ENCODE results near the gene GRIK3.

DNA sequence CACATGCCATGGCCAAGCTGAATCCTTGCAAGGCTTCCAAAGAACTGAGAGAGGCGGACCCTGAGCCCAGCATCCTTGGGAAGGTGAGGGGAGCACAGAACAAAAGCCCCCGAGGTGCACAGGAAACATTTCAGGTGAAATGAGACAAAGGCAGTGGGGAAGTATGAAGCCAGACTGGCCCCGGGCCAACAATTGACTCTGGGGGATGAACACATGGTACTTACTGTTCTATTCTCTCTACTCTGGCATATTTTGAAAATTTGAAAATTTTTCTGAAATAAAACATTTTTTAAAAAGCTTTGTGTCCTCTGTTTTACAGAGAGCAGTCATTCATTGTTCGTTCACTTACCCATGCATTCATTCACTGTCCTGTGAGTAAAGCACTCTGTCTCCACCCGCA is 77.7 kb downstream of the GRIK3 start:
- TF ChIP-seq, protein P1, sequence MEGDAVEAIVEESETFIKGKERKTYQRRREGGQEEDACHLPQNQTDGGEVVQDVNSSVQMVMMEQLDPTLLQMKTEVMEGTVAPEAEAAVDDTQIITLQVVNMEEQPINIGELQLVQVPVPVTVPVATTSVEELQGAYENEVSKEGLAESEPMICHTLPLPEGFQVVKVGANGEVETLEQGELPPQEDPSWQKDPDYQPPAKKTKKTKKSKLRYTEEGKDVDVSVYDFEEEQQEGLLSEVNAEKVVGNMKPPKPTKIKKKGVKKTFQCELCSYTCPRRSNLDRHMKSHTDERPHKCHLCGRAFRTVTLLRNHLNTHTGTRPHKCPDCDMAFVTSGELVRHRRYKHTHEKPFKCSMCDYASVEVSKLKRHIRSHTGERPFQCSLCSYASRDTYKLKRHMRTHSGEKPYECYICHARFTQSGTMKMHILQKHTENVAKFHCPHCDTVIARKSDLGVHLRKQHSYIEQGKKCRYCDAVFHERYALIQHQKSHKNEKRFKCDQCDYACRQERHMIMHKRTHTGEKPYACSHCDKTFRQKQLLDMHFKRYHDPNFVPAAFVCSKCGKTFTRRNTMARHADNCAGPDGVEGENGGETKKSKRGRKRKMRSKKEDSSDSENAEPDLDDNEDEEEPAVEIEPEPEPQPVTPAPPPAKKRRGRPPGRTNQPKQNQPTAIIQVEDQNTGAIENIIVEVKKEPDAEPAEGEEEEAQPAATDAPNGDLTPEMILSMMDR (IDR thresholded peaks at IDR 0.05) = no peak
- TF ChIP-seq GRHL2 (CRISPR knock-in tag; IDR thresholded peaks at IDR 0.05; ENCODE audit: insufficient replicate concordance, severe bottlenecking) (no peak), ZNF263 (CRISPR knock-in tag; IDR thresholded peaks at IDR 0.05; ENCODE audit: low read depth) (no peak), ZBTB21 (CRISPR knock-in tag; IDR thresholded peaks at IDR 0.05; ENCODE audit: borderline replicate concordance) (no peak), SMAD4 (CRISPR knock-in tag; IDR thresholded peaks at IDR 0.05) (no peak)
- TF ChIP-seq, protein P2, sequence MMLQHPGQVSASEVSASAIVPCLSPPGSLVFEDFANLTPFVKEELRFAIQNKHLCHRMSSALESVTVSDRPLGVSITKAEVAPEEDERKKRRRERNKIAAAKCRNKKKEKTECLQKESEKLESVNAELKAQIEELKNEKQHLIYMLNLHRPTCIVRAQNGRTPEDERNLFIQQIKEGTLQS (CRISPR knock-in tag; conservative IDR thresholded peaks at IDR 0.05) = no peak
- TF ChIP-seq, protein P3, sequence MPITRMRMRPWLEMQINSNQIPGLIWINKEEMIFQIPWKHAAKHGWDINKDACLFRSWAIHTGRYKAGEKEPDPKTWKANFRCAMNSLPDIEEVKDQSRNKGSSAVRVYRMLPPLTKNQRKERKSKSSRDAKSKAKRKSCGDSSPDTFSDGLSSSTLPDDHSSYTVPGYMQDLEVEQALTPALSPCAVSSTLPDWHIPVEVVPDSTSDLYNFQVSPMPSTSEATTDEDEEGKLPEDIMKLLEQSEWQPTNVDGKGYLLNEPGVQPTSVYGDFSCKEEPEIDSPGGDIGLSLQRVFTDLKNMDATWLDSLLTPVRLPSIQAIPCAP (CRISPR knock-in tag; IDR thresholded peaks at IDR 0.05) = no peak

All from WTC11 (cell line).